ENCODE measurements around the gene MRTFA. TPM values are rescaled to one million over a fixed set of nuclear protein-coding genes. Genes with fewer than 3 reads are reported as not detected.

The MRTFA gene
- total and polyA plus RNA-seq, 9 of the 15 experiments (the other 6 are each of a cell fraction or from before 2014, with no cell fraction given): 0.84 to 21.1 (median 3.7) TPM

- Histone ChIP-seq H3K36me3 (ENCODE audit: control insufficient read depth, insufficient read depth, low read length) (no peaks in the 10 kb centered on the region), H3K4me3 (no peak overlapping the region), H3K9ac (ENCODE audit: insufficient read depth in 1 of 2, low read depth in 2 of 2, low read length in 2 of 2) (no peak overlapping the region), H3K9me1 (ENCODE audit: control insufficient read depth, insufficient read depth, low read length) (no peaks in the 10 kb centered on the region), H2AFZ (ENCODE audit: low read depth, low read length) (no peak overlapping the region), H3K27ac (ENCODE audit: extremely low read depth, low read depth, low read length) (no peak overlapping the region), H3K4me2 (ENCODE audit: insufficient read depth, low read length) (no peak overlapping the region), H3K9me3 (replicated peaks; ENCODE audit: control insufficient read depth, insufficient read depth, low read depth, low read length) (no peaks in the 10 kb centered on the region), H3K27me3 (ENCODE audit: control insufficient read depth in 2 of 2, insufficient read depth in 2 of 2, low read length in 2 of 2) (no peaks in the 10 kb centered on the region), H3K4me1 (replicated peaks in 1 of 2; ENCODE audit: control insufficient read depth in 2 of 2, insufficient read depth in 2 of 2, low read length in 2 of 2) (no peaks in the 10 kb centered on the region), H3K79me2 (ENCODE audit: control insufficient read depth, insufficient read depth, low read length) (no peaks in the 10 kb centered on the region), H4K20me1 (replicated peaks; ENCODE audit: control insufficient read depth, insufficient read depth, low read length) (no peaks in the 10 kb centered on the region)
- intact Hi-C loops (cut with micrococcal nuclease) (no loop called here), in situ Hi-C loops (cut with MboI) (loop anchor here (5.0 kb wide), 1 partner anchor 122 kb away; no protein-coding TSS in a partner anchor)
- ATAC-seq: no peak
- no peak for FAIRE-seq
- DNase-seq (ENCODE audit: extremely low read depth in 1 of 4, low spot score in 3 of 4): no peak
- no peak for TF ChIP-seq MTA1 (IDR thresholded peaks at IDR 0.05; ENCODE audit: borderline replicate concordance)
- no peak for TF ChIP-seq PHTF2 (CRISPR knock-in tag; IDR thresholded peaks at IDR 0.05)
- TF ChIP-seq FUS (optimal IDR thresholded peaks at IDR 0.05; ENCODE audit: low read depth, low read length): no peak
- no peak for TF ChIP-seq NELFE (IDR thresholded peaks at IDR 0.05; ENCODE audit: insufficient read depth, insufficient read length)
- no peak for TF ChIP-seq ZFP30 (CRISPR knock-in tag; IDR thresholded peaks at IDR 0.05; ENCODE audit: borderline replicate concordance)
- no peak for TF ChIP-seq KLF10 (CRISPR knock-in tag; IDR thresholded peaks at IDR 0.05)
- TF ChIP-seq MXI1 (IDR thresholded peaks at IDR 0.05; ENCODE audit: low read depth, low read length): no peak
- no peak for TF ChIP-seq TFE3 (CRISPR knock-in tag; IDR thresholded peaks at IDR 0.05)
- TF ChIP-seq SMAD3 (CRISPR knock-in tag; conservative IDR thresholded peaks at IDR 0.05): no peak
- no peak for TF ChIP-seq MNT (conservative IDR thresholded peaks at IDR 0.05)
- no peak for TF ChIP-seq NCOR1 (IDR thresholded peaks at IDR 0.05)
- no peak for TF ChIP-seq POLR2AphosphoS2 (IDR thresholded peaks at IDR 0.05; ENCODE audit: low read length)
- TF ChIP-seq ZNF175 (CRISPR knock-in tag; IDR thresholded peaks at IDR 0.05; ENCODE audit: low read depth): no peak
- TF ChIP-seq ZNF584 (CRISPR knock-in tag; IDR thresholded peaks at IDR 0.05; ENCODE audit: low read depth): no peak
- TF ChIP-seq KLF1 (tag; IDR thresholded peaks at IDR 0.05): no peak
- no peak for TF ChIP-seq SOX6 (IDR thresholded peaks at IDR 0.05)
- no peak for TF ChIP-seq ATF7 (IDR thresholded peaks at IDR 0.05)
- no peak for TF ChIP-seq ELF1 (tag; IDR thresholded peaks at IDR 0.05)
- no peak for TF ChIP-seq NRF1 (conservative IDR thresholded peaks at IDR 0.05 in 1 of 2, IDR thresholded peaks at IDR 0.05 in 1 of 2)
- TF ChIP-seq PHF20 (IDR thresholded peaks at IDR 0.05; ENCODE audit: partially characterized antibody): no peak
- 89% methylated on average over 3 of the region's 3 CpGs for WGBS (ENCODE audit: insufficient coverage, low coverage, missing lambda C conversion rate)
- BruUV-seq (replicated peaks): no TSS peak
- CTCF ChIA-PET (ENCODE audit: low intra/inter-chr PET ratio): no interaction called here
- POLR2A ChIA-PET: no interaction called here
These were observed 116.6 kb downstream of the MRTFA start for GRCh38 chr22:40519948-40520331.
